DND-41 (cell line): ENCODE results near the gene MMD.

Experiments used
- CTCF ChIP-seq: IDR thresholded peaks from 2 replicates; pipeline ENCODE4 v1.5.1; 2012; ENCODE audit warnings: borderline replicate concordance, low read length, moderate library complexity, mild to moderate bottlenecking; ENCODE audit not compliant: poor library complexity, severe bottlenecking; ENCODE audit errors: extremely low read depth
- EZH2 ChIP-seq: IDR thresholded peaks from 3 replicates; pipeline ENCODE4 v1.6.1; 2012; ENCODE audit warnings: borderline replicate concordance, low read depth, mild to moderate bottlenecking, moderate library complexity, low read length, inconsistent platforms; ENCODE audit not compliant: severe bottlenecking

- TF ChIP-seq CTCF (no peak), EZH2 (no peak)
Observed at GRCh38 chr17:55453839-55454557, 32.4 kb upstream of the MMD start.
